ENCODE data around the gene CTTNBP2NL.

CTTNBP2NL gene
- long read RNA-seq, donor 1, full-length matches to known transcripts: 11 of 11 reads
- long read RNA-seq, donor 1, partial matches to known transcripts: 0 of 11 reads
- long read RNA-seq, donor 1, other reads (novel, unspliced or antisense): 0 of 11 reads
- long read RNA-seq, donor 2, full-length matches to known transcripts: 6 of 6 reads
- long read RNA-seq, donor 2, partial matches to known transcripts: 0 of 6 reads
- long read RNA-seq, donor 2, other reads (novel, unspliced or antisense): 0 of 6 reads
- long read RNA-seq, donor 3, full-length matches to known transcripts: 4 of 4 reads
- long read RNA-seq, donor 3, partial matches to known transcripts: 0 of 4 reads
- long read RNA-seq, donor 3, other reads (novel, unspliced or antisense): 0 of 4 reads
- long read RNA-seq, donor 4, full-length matches to known transcripts: 14 of 14 reads
- long read RNA-seq, donor 4, partial matches to known transcripts: 0 of 14 reads
- long read RNA-seq, donor 4, other reads (novel, unspliced or antisense): 0 of 14 reads
- long read RNA-seq, donor 5, full-length matches to known transcripts: 7 of 12 reads
- long read RNA-seq, donor 5, partial matches to known transcripts: 5 of 12 reads
- long read RNA-seq, donor 5, other reads (novel, unspliced or antisense): 0 of 12 reads
- long read RNA-seq, donor 6, full-length matches to known transcripts: 14 of 14 reads
- long read RNA-seq, donor 6, partial matches to known transcripts: 0 of 14 reads
- long read RNA-seq, donor 6, other reads (novel, unspliced or antisense): 0 of 14 reads
- long read RNA-seq, donor 7, full-length matches to known transcripts: 8 of 28 reads
- long read RNA-seq, donor 7, partial matches to known transcripts: 20 of 28 reads
- long read RNA-seq, donor 7, other reads (novel, unspliced or antisense): 0 of 28 reads
- long read RNA-seq, donor 8, full-length matches to known transcripts: 15 of 24 reads
- long read RNA-seq, donor 8, partial matches to known transcripts: 9 of 24 reads
- long read RNA-seq, donor 8, other reads (novel, unspliced or antisense): 0 of 24 reads

DNA sequence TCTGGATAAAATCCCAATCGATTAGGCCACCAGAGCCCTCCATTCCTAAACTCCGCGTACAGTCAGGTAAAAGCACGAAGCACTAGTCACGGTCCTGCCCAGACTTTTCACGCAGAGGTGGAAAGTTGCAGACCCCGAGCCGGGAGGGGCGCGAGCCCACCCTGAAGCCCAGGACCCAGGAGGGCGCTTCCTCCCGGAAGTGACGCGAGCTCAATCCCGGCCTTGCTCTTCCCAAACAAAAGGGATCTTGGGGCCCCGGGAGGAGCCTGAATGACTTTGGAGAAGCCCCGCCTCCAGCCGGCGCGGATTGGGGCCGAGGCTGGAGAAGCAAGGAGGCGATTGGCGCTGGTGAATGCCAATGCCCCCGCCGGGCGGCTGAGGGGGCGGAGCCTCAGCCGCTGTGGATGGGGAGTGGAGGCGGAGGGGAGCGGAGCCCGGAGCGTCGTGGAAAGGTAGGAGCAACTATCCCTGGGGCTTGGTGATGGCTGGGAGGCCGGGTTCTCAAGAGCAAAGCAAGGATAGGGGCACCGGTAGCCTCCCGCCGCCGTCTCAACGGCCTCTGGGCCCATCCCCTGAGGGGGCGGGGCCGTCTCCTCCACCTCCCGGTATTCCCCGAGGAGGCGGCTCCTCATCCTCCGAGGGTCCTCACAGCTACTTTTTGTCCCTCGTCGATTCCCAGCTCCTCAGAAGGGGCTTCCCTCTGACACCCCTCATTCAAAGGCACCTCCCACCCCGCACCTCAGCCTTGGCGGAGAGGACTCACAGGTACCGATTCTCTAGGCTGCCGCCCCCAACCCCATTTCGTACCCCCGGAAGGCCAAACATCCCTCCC, at the start of gene CTTNBP2NL:
CTTNBP2NL (plus strand) TSS at position 394 of the 832 bp plus-strand sequence. CDS start 19,952 bp downstream, outside the sequence.
- peak; percentile 98 for DNase-seq

- DNase-seq: no peak
Observed at GRCh38 chr1:112346801-112347350, 49.1 kb upstream of the CTTNBP2NL start.

DNA sequence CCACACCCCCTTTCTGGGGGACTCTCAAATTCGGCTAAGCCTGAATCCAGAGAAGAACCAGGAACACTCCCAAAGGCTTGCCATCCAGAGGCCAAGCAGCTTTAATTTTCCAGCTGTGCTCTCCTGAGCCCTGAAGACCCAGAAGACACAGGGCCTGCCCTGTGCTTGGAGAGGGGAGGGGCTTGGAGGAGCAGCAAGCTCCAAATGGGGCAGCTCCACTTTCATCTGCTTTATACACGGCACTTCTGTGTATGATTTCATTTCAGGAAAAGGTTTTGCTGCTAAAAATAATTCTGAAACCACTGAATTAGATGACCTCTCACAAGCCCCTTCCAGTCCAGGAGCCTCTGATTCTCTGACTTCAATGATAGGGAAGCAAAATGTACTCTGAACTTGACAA, 39.2 kb upstream of the CTTNBP2NL start:
- DNase-seq: no peak

GRCh38 chr1:112357467-112357866, 38.5 kb upstream of the CTTNBP2NL start:
- DNase-seq: no peak

DNA sequence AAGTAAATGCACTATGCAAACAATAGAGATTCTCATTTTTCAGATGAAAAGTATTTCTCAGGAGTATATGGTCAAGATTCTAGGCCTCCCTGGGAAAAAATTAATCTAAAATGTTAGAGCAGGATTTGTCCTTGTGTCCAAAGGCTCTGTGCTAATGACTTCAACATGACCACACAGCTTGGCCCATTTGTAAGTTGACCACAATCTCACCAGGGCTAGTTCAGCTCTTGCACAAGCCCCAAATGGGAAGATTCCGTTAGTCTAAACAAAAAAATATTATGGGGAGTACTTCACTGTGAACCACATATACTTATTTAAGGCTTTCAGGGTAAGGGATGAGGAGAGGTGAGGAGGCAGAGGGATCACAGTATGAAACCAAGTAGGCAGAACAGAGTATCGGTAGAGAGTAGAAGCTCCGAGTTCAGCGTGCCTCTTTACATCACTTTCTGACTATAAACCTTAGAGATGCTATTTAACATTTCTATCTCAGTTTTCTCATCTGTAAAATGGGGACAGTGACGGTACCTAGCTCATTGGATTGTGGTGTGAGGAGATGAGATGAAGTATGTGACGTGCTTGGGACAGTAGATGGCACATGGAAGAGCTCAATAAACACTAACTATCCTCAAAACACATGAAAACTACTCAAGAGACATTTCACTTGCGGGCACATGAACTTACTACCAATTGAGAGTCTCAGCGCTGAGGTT, 37.8 kb upstream of the CTTNBP2NL start:
- no peak for DNase-seq

DNA sequence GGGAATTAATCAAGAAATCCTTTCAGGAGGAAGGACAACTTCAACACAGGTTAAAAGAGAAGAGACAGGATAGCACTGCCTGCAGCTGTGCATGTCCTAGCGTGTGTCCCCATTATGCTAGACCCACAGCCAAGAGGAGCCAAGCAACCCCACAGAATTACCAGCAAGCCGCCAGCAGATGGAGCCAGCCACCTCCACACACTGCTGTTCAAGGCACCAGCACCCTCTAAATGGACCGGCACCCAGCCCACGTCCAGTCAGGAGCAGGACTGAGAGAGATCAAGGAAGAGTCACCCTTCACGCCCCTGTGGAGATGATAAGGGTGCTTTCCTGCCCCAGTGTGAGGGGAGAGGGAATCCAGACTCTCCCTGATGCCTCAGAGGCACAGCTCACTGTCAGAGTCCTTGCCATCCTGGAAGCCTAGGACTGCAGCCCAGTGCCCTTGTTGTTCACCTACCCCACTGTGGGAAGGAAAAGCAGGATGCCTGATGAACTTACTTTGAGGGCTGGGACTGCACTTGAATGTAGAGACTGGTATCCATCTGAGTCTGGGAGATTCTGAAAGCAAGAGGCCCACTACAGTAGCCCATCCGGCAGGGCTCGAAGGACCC, 37.1 kb upstream of the CTTNBP2NL start:
- DNase-seq: peak; percentile 31

- no peak for DNase-seq
Observed at GRCh38 chr1:112359961-112360767, 35.9 kb upstream of the CTTNBP2NL start.

- DNase-seq: no peak
Observed at GRCh38 chr1:112363636-112364035, 32.4 kb upstream of the CTTNBP2NL start.

DNA sequence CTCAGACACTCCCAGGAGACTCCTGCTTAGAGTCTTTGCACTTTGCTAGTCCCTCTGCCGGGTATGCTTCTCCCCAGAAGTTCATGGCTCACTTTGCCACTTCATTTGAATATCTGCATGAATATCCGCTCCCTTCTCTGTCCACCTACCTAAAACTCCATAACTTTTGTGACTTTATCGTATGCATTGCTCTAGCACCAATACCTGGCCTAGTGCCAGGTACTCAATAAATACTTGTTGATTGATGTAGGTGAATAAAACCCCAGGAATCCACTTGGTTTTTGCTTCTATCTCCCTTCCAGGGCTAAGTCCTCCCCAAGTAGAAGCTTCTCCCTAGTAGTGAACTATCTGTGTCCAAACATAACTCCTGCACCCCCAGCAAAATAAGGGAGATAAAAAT, 27.8 kb upstream of the CTTNBP2NL start:
- DNase-seq: no peak

DNA sequence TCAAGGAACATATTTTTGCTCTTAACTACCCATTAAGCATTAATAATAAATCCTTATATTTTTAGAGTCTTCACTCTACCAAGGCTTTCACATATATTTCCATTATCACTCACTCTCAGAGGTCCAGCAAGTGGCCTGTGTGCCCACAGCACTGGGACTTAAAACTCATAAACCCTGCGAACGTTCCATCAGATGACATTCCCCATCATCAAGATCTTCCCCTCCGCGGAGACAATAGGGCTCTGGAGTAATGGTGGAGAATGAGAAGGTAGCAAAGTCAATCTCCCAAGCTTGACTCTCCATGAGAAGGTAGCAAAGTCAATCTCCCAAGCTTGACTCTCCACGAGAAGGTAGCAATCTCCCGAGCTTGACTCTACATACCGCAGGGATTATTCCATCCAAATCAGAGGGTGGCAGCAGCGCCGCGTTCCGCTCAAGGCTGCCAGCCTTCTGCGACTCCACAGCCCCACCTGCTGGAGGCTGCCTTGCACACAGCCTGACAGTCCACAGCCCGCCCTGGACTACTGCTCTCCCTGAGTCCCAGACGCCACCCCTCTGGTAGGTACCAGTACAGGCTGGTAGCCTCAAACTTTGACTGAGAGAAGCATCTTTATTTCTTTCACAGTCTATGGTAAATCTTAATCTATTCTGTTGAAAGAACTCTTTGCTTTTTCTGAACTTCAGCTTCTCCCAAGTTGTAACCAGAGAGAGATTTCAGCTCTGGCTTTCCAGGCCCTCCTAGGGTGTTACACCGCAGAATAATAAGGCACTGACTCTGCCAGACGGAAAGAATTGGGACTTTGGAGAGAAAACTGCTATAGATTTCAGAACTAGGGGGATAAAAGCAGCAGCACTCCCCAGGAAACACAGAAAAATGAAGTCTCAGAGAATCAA, 26.4 kb upstream of the CTTNBP2NL start:
- DNase-seq: peak; percentile 58

DNA sequence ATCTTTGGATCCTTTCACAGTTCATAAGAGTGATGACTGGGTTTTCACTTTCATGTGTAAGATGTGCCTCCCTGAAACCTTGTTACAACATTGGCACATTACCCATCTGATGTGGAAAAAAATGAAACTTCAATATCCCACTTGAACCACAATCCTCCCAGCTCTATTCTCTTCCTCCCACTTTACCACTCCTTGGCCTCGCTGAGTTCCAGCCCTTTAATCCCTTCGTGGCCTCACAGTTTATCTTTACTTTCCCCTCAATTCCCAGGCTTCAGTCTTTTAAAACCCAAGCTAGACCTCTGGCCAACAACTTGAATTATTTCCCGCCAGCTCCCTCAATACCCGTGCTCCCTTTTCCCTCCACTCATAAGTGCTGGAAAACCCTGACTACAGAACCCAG, 25.0 kb upstream of the CTTNBP2NL start:
- no peak for DNase-seq

- no peak for DNase-seq
Observed at GRCh38 chr1:112371775-112372174, 24.2 kb upstream of the CTTNBP2NL start.

DNA sequence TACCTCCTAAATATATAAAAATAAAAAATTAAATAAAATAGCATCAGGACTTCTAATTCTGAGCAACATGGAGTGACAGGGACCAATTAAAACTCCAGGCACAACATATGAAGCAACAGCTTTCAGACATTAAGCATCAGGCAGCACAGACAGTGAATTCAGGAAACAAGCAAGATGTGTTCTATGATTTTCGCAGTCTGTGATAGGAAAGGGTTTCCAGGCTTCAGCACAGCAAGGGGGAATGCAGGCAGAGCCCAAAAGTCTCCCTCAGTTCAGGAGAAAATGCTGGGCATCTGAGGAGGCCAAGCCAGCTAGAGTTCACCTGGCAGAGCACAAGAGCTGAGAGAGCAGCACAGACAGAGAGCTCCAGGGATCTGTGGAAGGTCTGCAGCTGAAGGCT, 22.2 kb upstream of the CTTNBP2NL start:
- DNase-seq: no peak

GRCh38 chr1:112375701-112376100, 20.3 kb upstream of the CTTNBP2NL start:
- DNase-seq: no peak

GRCh38 chr1:112380356-112380755, 15.7 kb upstream of the CTTNBP2NL start:
- no peak for DNase-seq

- no peak for DNase-seq
Observed at GRCh38 chr1:112381324-112382076, 14.5 kb upstream of the CTTNBP2NL start.

DNA sequence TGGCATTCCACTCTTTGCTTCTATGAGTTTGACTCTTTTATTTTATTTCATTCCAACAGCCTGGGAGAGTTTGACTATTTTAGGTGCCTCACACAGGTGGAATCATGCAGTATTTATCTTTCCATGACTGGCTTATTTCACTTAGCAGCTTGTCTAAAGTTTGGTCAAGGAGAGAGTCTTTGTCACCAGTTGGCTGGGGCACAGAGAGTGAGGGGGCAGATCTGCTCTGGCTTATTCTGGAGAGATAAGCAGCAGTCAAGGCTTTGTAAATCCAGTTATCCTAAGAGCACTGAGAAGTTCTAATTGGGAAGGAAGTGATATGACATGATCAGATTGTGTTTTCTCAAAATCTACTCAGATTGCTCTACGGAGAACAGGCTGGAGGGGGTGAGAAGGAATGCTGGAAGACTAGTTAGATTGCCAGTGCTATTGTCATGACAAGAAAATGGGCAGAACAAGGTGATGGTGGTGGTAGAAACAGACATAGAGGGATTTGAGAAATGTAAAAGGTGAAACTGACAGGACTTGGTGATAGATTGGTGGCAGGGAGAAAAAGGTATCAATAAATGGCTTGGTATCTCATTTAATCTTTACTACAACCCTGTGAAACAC, 12.1 kb upstream of the CTTNBP2NL start:
- no peak for DNase-seq
